SU-DHL-6 (cell line): Measurements from ENCODE around the gene KCNJ1.

Experiments
- H2AFZ ChIP-seq: fragments of 200-600 bp; sonication (generic); 2 replicates; pipeline ENCODE4 v1.6.1; 2014; ENCODE audit warnings: low read depth, mild to moderate bottlenecking, moderate library complexity, mixed read lengths, antibody characterized with exemption, low read length; ENCODE audit not compliant: severe bottlenecking
- H3F3A ChIP-seq: fragments of 200-600 bp; shearing (Covaris generic); 2 replicates; pipeline ENCODE4 v1.6.0; 2016; ENCODE audit warnings: antibody characterized with exemption, mild to moderate bottlenecking; ENCODE audit not compliant: insufficient read depth
- H3K27ac ChIP-seq: fragments of 200-600 bp; sonication (generic); 2 replicates; pipeline ENCODE4 v1.5.1; 2016; ENCODE audit warnings: low read depth, mild to moderate bottlenecking, low read length, moderate library complexity, mixed read lengths
- H3K27me3 ChIP-seq: fragments of 200-600 bp; sonication (generic), shearing (Covaris generic); 2 replicates; pipeline ENCODE4 v1.6.0; 2014; ENCODE audit warnings: mild to moderate bottlenecking, low read length
- H3K36me3 ChIP-seq: fragments of 200-600 bp; sonication (generic); 2 replicates; pipeline ENCODE4 v1.6.1; 2014; ENCODE audit warnings: mild to moderate bottlenecking, low read length, mixed read lengths
- H3K4me2 ChIP-seq: fragments of 300-600, 200-600 bp; shearing (Covaris generic), sonication (generic); 2 replicates; pipeline ENCODE4 v1.6.0; 2014; ENCODE audit warnings: low read length, low read depth, mild to moderate bottlenecking; ENCODE audit not compliant: poor library complexity, severe bottlenecking
- H3K4me3 ChIP-seq: fragments of 200-600 bp; sonication (generic); 2 replicates; pipeline ENCODE4 v1.5.1; 2014; ENCODE audit warnings: antibody characterized with exemption, low read length, mild to moderate bottlenecking, mixed read lengths; ENCODE audit not compliant: insufficient read depth, poor library complexity, severe bottlenecking
- H3K79me2 ChIP-seq: fragments of 200-600 bp; sonication (generic); 2 replicates; pipeline ENCODE4 v1.6.1; 2014; ENCODE audit warnings: mild to moderate bottlenecking, low read length, moderate library complexity; ENCODE audit not compliant: insufficient read depth
- H3K9ac ChIP-seq: fragments of 200-600 bp; sonication (generic); 2 replicates; pipeline ENCODE4 v1.7.0; 2014; ENCODE audit warnings: mild to moderate bottlenecking, low read length
- H3K9me2 ChIP-seq: fragments of 200-600 bp; sonication (generic); replicated peaks from 2 replicates; pipeline ENCODE4 v1.6.1; 2014; ENCODE audit warnings: low read length; ENCODE audit not compliant: insufficient read depth
- H3K9me3 ChIP-seq: fragments of 200-600 bp; sonication (generic); 2 replicates; pipeline ENCODE4 v1.6.1; 2014; ENCODE audit warnings: low read length, mixed read lengths; ENCODE audit not compliant: insufficient read depth
- H4K20me1 ChIP-seq: fragments of 200-600 bp; sonication (generic); 2 replicates; pipeline ENCODE4 v1.6.1; 2014; ENCODE audit warnings: low read depth, mild to moderate bottlenecking, antibody characterized with exemption, low read length, moderate library complexity, mixed read lengths
- EZH2phosphoT487 ChIP-seq: fragments of 200-600 bp; sonication (generic), shearing (Covaris generic); conservative IDR thresholded peaks from 2 replicates; pipeline ENCODE4 v1.6.1; 2018; ENCODE audit warnings: mild to moderate bottlenecking, antibody characterized with exemption, low read length, moderate library complexity, mixed read lengths
- TF ChIP-seq, protein P1 (sequence below): fragments of 200-600 bp; sonication (generic); IDR thresholded peaks from one replicate; pipeline ENCODE4 v1.5.1; 2017; ENCODE audit warnings: antibody characterized with exemption, mild to moderate bottlenecking, low read length, moderate library complexity; ENCODE audit not compliant: insufficient read depth, poor library complexity, severe bottlenecking

The KCNJ1 gene

DNA sequence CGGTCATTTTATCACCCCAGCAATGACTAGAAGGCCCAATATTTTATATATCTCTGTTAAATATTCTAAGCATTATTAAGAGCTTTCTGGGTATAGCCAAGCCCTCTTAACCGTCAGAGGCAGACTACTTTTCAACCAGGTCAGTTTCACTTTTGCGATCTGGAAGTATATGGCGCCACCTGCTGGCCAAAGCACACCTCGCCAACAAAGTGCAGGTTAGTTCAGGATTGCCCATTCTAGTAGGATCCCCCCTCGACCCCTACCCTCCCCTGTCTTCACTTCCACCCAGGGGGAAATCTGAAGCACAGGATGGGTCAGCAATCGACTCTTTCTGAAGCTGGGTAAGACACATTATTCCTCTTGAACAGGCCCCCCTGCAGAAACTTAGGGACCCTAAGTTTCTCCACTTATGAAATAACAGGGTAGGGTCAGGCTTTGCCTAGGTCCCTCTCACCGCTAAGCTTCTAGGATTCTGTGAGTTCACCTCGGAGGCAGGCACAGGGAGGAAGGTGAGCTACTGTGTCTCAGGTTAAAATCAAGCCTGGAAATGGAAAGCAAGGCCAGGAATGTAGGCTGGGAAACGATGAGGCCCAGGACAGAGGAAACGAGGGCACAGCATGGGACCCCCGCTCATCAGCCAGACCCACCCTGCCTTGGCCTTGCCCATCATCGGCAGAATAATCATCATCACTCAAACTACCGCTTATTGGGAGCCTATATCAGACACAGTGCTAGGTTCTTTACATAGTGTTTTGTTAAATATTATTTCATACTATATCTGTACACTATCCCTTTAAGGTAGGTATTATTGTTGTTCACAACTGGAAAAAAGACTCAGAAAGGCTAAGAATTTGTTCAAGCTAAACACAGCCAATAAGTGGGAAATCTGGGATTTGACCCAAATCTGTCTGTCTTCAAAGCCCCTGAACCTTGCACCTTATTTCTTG is 35.6 kb downstream of the KCNJ1 start:
- no peak for TF ChIP-seq EZH2phosphoT487
- TF ChIP-seq, protein P1, sequence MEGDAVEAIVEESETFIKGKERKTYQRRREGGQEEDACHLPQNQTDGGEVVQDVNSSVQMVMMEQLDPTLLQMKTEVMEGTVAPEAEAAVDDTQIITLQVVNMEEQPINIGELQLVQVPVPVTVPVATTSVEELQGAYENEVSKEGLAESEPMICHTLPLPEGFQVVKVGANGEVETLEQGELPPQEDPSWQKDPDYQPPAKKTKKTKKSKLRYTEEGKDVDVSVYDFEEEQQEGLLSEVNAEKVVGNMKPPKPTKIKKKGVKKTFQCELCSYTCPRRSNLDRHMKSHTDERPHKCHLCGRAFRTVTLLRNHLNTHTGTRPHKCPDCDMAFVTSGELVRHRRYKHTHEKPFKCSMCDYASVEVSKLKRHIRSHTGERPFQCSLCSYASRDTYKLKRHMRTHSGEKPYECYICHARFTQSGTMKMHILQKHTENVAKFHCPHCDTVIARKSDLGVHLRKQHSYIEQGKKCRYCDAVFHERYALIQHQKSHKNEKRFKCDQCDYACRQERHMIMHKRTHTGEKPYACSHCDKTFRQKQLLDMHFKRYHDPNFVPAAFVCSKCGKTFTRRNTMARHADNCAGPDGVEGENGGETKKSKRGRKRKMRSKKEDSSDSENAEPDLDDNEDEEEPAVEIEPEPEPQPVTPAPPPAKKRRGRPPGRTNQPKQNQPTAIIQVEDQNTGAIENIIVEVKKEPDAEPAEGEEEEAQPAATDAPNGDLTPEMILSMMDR: peak; percentile 68
- H3K9me2 ChIP-seq: no peaks in the 10 kb centered on the region
- no peaks in the 10 kb centered on the region for H3K79me2 ChIP-seq
- H3K27ac ChIP-seq: peak overlapping the region; percentile 79
- no peaks in the 10 kb centered on the region for H3K9me3 ChIP-seq
- no peak overlapping the region for H3K4me3 ChIP-seq
- H3K4me2 ChIP-seq: peak overlapping the region; percentile 45
- no peaks in the 10 kb centered on the region for H4K20me1 ChIP-seq
- H3F3A ChIP-seq: peaks cover under 1% of the 10 kb centered on the region; the same call in 1 of the 2 replicates
- H2AFZ ChIP-seq: no peak overlapping the region
- no peaks in the 10 kb centered on the region for H3K27me3 ChIP-seq
- H3K9ac ChIP-seq: peak overlapping the region; percentile 45
- no peaks in the 10 kb centered on the region for H3K36me3 ChIP-seq

DNA sequence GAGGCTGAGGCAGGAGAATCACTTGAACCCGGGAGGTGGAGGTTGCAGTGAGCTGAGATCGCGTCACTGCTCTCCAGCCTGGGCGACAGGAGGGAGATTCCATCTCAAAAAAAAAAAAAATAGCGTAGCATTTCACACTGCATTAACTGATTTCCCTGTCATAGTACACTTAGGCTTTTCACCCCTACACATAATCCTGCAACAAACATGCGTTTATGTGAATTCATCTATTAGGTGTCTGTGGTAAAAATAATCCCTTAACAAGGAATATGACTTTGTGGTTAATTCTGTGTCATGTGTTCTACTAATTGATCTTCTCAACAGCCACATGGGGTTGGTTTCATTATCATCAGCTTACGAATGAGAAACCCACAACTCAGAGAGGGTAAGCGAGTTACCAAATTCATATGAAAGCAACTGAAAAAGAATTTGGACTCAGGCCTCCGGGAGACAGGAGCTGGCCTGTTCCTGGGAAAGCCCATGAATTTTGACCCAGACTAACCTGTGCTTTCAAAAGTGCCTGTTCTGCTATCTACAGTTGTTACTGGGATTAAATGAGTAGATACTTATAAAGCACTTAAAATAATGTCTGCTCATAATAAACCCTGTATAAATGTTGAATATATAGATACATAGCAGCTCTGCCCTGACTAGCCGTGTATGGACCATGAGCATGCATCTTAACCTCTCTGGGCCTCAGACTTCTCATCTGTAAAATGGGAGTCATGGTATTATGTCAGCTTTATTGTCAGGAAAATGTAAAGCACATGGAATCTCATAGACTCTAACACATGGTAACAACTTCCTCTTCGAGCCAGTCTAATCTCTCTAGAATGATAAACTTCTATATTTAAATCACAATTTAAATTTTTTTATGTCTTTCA is 36.6 kb downstream of the KCNJ1 start:
- no peaks in the 10 kb centered on the region; the same call in 1 of the 2 replicates for H3F3A ChIP-seq
- no peaks in the 10 kb centered on the region for H3K9me2 ChIP-seq
- no peaks in the 10 kb centered on the region for H4K20me1 ChIP-seq
- H3K27ac ChIP-seq: peak overlapping the region; percentile 79
- peak overlapping the region; percentile 45 for H3K4me2 ChIP-seq
- H3K9me3 ChIP-seq: no peaks in the 10 kb centered on the region
- no peaks in the 10 kb centered on the region for H3K27me3 ChIP-seq
- TF ChIP-seq, protein P1: no peak
- TF ChIP-seq EZH2phosphoT487: no peak
- H3K79me2 ChIP-seq: no peaks in the 10 kb centered on the region
- no peak overlapping the region for H3K4me3 ChIP-seq
- H3K36me3 ChIP-seq: no peaks in the 10 kb centered on the region
- peak overlapping the region; percentile 45 for H3K9ac ChIP-seq
- peak overlapping the region; percentile 92 for H2AFZ ChIP-seq

DNA sequence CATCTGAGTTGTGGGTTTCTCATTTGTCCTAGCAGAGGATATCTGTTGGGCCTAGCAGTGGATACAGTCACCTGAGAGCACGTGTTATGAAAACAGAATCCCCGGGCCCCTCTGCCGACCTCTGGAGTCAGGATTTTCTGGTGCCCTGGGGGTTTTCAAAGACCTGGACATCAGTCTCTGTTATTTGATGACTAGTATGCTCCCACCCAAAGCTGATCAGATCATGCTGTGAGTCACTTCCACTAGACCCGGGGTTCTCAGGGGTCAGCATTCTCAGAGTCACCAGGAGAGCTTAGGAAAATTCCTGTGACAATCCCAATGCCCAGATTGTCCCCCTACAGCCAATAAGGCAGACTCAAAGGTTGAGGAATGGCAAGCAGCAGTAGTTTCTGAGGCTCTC is 38.7 kb downstream of the KCNJ1 start:
- Histone ChIP-seq H3K27me3 (no peaks in the 10 kb centered on the region), H3K79me2 (no peaks in the 10 kb centered on the region), H3F3A (no peaks in the 10 kb centered on the region), H4K20me1 (no peaks in the 10 kb centered on the region), H3K36me3 (no peaks in the 10 kb centered on the region), H3K9me3 (no peaks in the 10 kb centered on the region), H2AFZ (no peak overlapping the region), H3K4me2 (no peak overlapping the region), H3K4me3 (no peak overlapping the region), H3K9ac (no peak overlapping the region), H3K27ac (no peak overlapping the region), H3K9me2 (no peaks in the 10 kb centered on the region)
- TF ChIP-seq EZH2phosphoT487: no peak
- TF ChIP-seq, protein P1: no peak
